Neutrophil (primary cell): Measurements from ENCODE around the gene SORCS2.

ENCODE experiments used
- H3K27ac ChIP-seq: fragments of 200-600 bp; sonication (generic); 2 replicates; pipeline ENCODE4 v1.5.1; 2016; ENCODE audit warnings: mild to moderate bottlenecking, moderate library complexity
- H3K27me3 ChIP-seq: fragments of 200-600 bp; sonication (generic); 2 replicates; pipeline ENCODE4 v1.6.0; 2016; ENCODE audit warnings: mild to moderate bottlenecking
- H3K36me3 ChIP-seq: fragments of 200-600 bp; sonication (generic); 2 replicates; pipeline ENCODE4 v1.5.1; 2017
- H3K4me1 ChIP-seq, 2 experiments: fragments of 200-600 bp in 1 of 2; sonication (generic) in 1 of 2; 1 replicate in 1 of 2; 2 replicates in 1 of 2; pipeline versions ENCODE4 v1.5.1 to v1.6.1; 2013 to 2016; ENCODE audit warnings: low read depth in 1 of 2, low read length in 1 of 2, mild to moderate bottlenecking in 1 of 2, moderate library complexity in 1 of 2; ENCODE audit not compliant: control insufficient read depth in 1 of 2, insufficient read depth in 1 of 2
- H3K4me3 ChIP-seq, 2 experiments: fragments of 200-600 bp in 1 of 2; sonication (generic) in 1 of 2; 1 replicate in 1 of 2; 2 replicates in 1 of 2; pipeline ENCODE4 v1.5.1; 2013 to 2016; ENCODE audit warnings: low read depth in 1 of 2, low read length in 1 of 2, mild to moderate bottlenecking in 1 of 2, moderate library complexity in 1 of 2
- H3K9me3 ChIP-seq: fragments of 200-600 bp; sonication (generic); 2 replicates; pipeline ENCODE4 v1.5.1; 2016
- CTCF ChIP-seq: fragments of 200-600 bp; sonication (generic); IDR thresholded peaks from 2 replicates; pipeline ENCODE4 v1.5.1; 2016; ENCODE audit warnings: antibody characterized with exemption

Gene SORCS2

GRCh38 chr4:7433376-7434140 is 241.2 kb downstream of the SORCS2 start:
- no peaks in the 10 kb centered on the region for H3K27me3 ChIP-seq
- TF ChIP-seq CTCF = no peak

GRCh38 chr4:7434141-7434765 is 241.9 kb downstream of the SORCS2 start:
- no peaks in the 10 kb centered on the region for H3K36me3 ChIP-seq
- H3K4me3 ChIP-seq = no peak overlapping the region
- H3K27me3 ChIP-seq = no peaks in the 10 kb centered on the region
- H3K9me3 ChIP-seq = no peaks in the 10 kb centered on the region
- no peaks in the 10 kb centered on the region for H3K4me1 ChIP-seq
- H3K27ac ChIP-seq = no peak overlapping the region
- no peak for TF ChIP-seq CTCF

More at GRCh38 chr4:7433376-7434140, 241.2 kb downstream of the SORCS2 start:
- no peak overlapping the region for H3K27ac ChIP-seq
- no peaks in the 10 kb centered on the region for H3K9me3 ChIP-seq
- H3K4me1 ChIP-seq = no peaks in the 10 kb centered on the region
- no peak overlapping the region for H3K4me3 ChIP-seq
- H3K36me3 ChIP-seq = no peaks in the 10 kb centered on the region

- no peak for TF ChIP-seq CTCF
- Histone ChIP-seq H3K9me3 (no peaks in the 10 kb centered on the region), H3K27me3 (no peaks in the 10 kb centered on the region), H3K4me3 (no peak within 1 kb of the TSS), H3K36me3 (no peaks in the 10 kb centered on the region), H3K27ac (no peak within 1 kb of the TSS), H3K4me1 (no peaks in the 10 kb centered on the region)
Observed at GRCh38 chr4:7434766-7435150, 242.4 kb downstream of the SORCS2 start, which contains the start of gene PSAPL1. TSS of gene PSAPL1 (minus strand) at chr4:7434930. CDS start at chr4:7434879, 51 bp downstream.

GRCh38 chr4:7435471-7436061 is 243.2 kb downstream of the SORCS2 start:
- Histone ChIP-seq H3K4me3 (no peak overlapping the region), H3K4me1 (no peaks in the 10 kb centered on the region), H3K27me3 (no peaks in the 10 kb centered on the region), H3K36me3 (no peaks in the 10 kb centered on the region), H3K9me3 (no peaks in the 10 kb centered on the region), H3K27ac (no peak overlapping the region)
- TF ChIP-seq CTCF = no peak

- Histone ChIP-seq H3K27ac (no peak overlapping the region), H3K27me3 (no peaks in the 10 kb centered on the region)
Observed at GRCh38 chr4:7436256-7436655, 243.9 kb downstream of the SORCS2 start.

More at GRCh38 chr4:7436256-7436655, 243.9 kb downstream of the SORCS2 start:
- Histone ChIP-seq H3K4me1 (no peaks in the 10 kb centered on the region), H3K4me3 (no peak overlapping the region), H3K9me3 (no peaks in the 10 kb centered on the region), H3K36me3 (no peaks in the 10 kb centered on the region)
- no peak for TF ChIP-seq CTCF
